BE2C (cell line): Measurements from ENCODE around the gene RPS6KA2.

Source experiments
- DNase-seq: peaks from one replicate; pipeline ENCODE4 v3.0.0-alpha.2; 2020
- H3K27me3 ChIP-seq: fragments of 250-450 bp; sonication (Bioruptor Pico); 2 replicates; pipeline ENCODE4 v1.5.1; 2020; ENCODE audit warnings: mild to moderate bottlenecking
- H3K36me3 ChIP-seq: fragments of 250-450 bp; sonication (Bioruptor Pico); 2 replicates; pipeline ENCODE4 v1.5.1; 2020; ENCODE audit warnings: mild to moderate bottlenecking
- H3K4me1 ChIP-seq: fragments of 250-450 bp; sonication (Bioruptor Pico); 2 replicates; pipeline ENCODE4 v1.5.1; 2020
- H3K4me3 ChIP-seq: 2 replicates; pipeline ENCODE4 v1.5.1; 2011; ENCODE audit warnings: low read depth, low read length
- H3K9me3 ChIP-seq: fragments of 250-450 bp; sonication (Bioruptor Pico); 2 replicates; pipeline ENCODE4 v1.5.1; 2020
- CTCF ChIP-seq: IDR thresholded peaks from 2 replicates; pipeline ENCODE4 v1.5.1; 2012; ENCODE audit warnings: mild to moderate bottlenecking, low read depth, low read length

Gene RPS6KA2

GRCh38 chr6:166616261-166617238, 10.5 kb downstream of the RPS6KA2 start:
- no peak for TF ChIP-seq CTCF
- Histone ChIP-seq H3K27me3 (no peaks in the 10 kb centered on the region), H3K4me1 (peaks cover 26% of the 10 kb centered on the region), H3K9me3 (no peaks in the 10 kb centered on the region), H3K36me3 (peaks cover 15% of the 10 kb centered on the region), H3K4me3 (no peak overlapping the region)
- DNase-seq = no peak

GRCh38 chr6:166615059-166615770, 11.8 kb downstream of the RPS6KA2 start:
- Histone ChIP-seq H3K4me3 (no peak overlapping the region), H3K27me3 (no peaks in the 10 kb centered on the region), H3K36me3 (peaks cover 15% of the 10 kb centered on the region), H3K4me1 (peaks cover 12% of the 10 kb centered on the region), H3K9me3 (no peaks in the 10 kb centered on the region)
- no peak for TF ChIP-seq CTCF
- DNase-seq = no peak

- Histone ChIP-seq H3K4me3 (no peak overlapping the region), H3K4me1 (peaks cover 6% of the 10 kb centered on the region), H3K36me3 (peaks cover 15% of the 10 kb centered on the region), H3K27me3 (no peaks in the 10 kb centered on the region), H3K9me3 (no peaks in the 10 kb centered on the region)
- TF ChIP-seq CTCF = no peak
- DNase-seq = no peak
Measured at GRCh38 chr6:166614589-166614988, 12.5 kb downstream of the RPS6KA2 start.

GRCh38 chr6:166614171-166614583, 12.9 kb downstream of the RPS6KA2 start:
- no peak for TF ChIP-seq CTCF
- Histone ChIP-seq H3K4me3 (no peak overlapping the region), H3K36me3 (peaks cover 15% of the 10 kb centered on the region)

GRCh38 chr6:166613027-166613426, 14.0 kb downstream of the RPS6KA2 start:
- no peak for TF ChIP-seq CTCF
- H3K4me1 ChIP-seq = peaks cover 2% of the 10 kb centered on the region
- peaks cover 7% of the 10 kb centered on the region for H3K36me3 ChIP-seq
- H3K27me3 ChIP-seq = no peaks in the 10 kb centered on the region
- H3K9me3 ChIP-seq = no peaks in the 10 kb centered on the region
- DNase-seq = no peak
- no peak overlapping the region for H3K4me3 ChIP-seq

More at GRCh38 chr6:166614171-166614583, 12.9 kb downstream of the RPS6KA2 start:
- H3K9me3 ChIP-seq = no peaks in the 10 kb centered on the region
- H3K4me1 ChIP-seq = peaks cover 2% of the 10 kb centered on the region
- no peak for DNase-seq
- H3K27me3 ChIP-seq = no peaks in the 10 kb centered on the region

- no peaks in the 10 kb centered on the region for H3K27me3 ChIP-seq
- no peaks in the 10 kb centered on the region for H3K9me3 ChIP-seq
- DNase-seq = no peak
- TF ChIP-seq CTCF = no peak
- H3K36me3 ChIP-seq = peaks cover 2% of the 10 kb centered on the region
- H3K4me1 ChIP-seq = peaks cover 2% of the 10 kb centered on the region
- H3K4me3 ChIP-seq = no peak overlapping the region
Measured at GRCh38 chr6:166612471-166612881, 14.6 kb downstream of the RPS6KA2 start.
